ENCODE data around the gene FGFBP2. TPM values are rescaled to one million over a fixed set of nuclear protein-coding genes. Genes with fewer than 3 reads are reported as not detected.

Gene FGFBP2
- total RNA-seq, 1 donor from 2014 or later = 2.6 TPM

DNA sequence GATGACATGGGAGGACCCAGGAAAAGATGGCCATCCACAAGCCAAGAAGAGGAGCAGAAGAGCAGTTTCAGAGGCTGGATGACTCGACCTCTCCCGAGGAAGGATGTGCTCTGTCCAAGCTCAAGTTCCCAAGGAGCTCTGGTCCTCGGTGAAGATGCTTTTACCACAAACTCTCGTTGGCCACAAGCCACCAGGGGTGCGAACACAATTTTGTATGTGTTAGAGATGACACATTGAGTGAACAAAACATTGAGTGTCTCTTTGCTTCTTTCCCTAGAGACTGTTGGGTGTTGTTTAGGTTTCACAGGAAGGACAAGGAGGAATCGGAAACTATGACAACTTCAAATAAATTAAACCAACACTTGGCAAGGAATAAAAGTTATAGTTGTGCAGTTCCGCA lies 50.7 kb downstream of the FGFBP2 start:
- intact Hi-C loops (cut with DNase I) = no loop called here
- no peak for DNase-seq (ENCODE audit: low spot score)

Other genes starting within 250 kb of the FGFBP2 start
- 0.92 TPM for gene CD38, start 184.8 kb downstream of the FGFBP2 start, total RNA-seq
- not detected for gene FGFBP1, start 24.4 kb downstream of the FGFBP2 start, total RNA-seq
- gene PROM1, start 120.8 kb upstream of the FGFBP2 start, total RNA-seq = 12.6 TPM

Data from cardiac septum (tissue), 1 donor.